A549 (cell line): Measurements from ENCODE around the gene CCN5. TPM values are rescaled to one million over a fixed set of nuclear protein-coding genes. Genes with fewer than 3 reads are reported as not detected.

Experiments
- ATAC-seq, 2 experiments: fragments of 200-7000 bp in 1 of 2; fragments of >200 bp in 1 of 2; cut with Nextera tagmentation in 1 of 2; cut with Tn5 transposase in 1 of 2; 3 replicates each; pipeline versions ENCODE4 v1.8.0 to v1.9.1; 2018 to 2020; ENCODE audit warnings: mild to moderate bottlenecking in 1 of 2, moderate library complexity in 1 of 2
- CTCF ChIA-PET: fragments of 300-600 bp; sonication (Branson Sonifier 250); formaldehyde crosslinking; extraction: SDS; loops from one replicate; lab custom pipeline; 2021; ENCODE audit warnings: antibody characterized with exemption, inconsistent platforms; lab: Yijun Ruan, JAX
- POLR2A ChIA-PET: fragments of 350-600 bp; formaldehyde crosslinking; extraction: SDS; loops from one replicate; lab custom pipeline; 2021; ENCODE audit warnings: antibody characterized with exemption, inconsistent platforms; lab: Yijun Ruan, JAX
- DNase-seq, 2 experiments: peaks; one replicate each; pipeline versions ENCODE4 v3.0.0 to v3.0.0-alpha.2; 2011 to 2016; ENCODE audit warnings: low read depth in 1 of 2, low spot score in 1 of 2
- FAIRE-seq: peaks from 2 replicates; lab custom pipeline; 2011; peaks lifted over from hg19 to GRCh38; lab: Jason Lieb, UNC
- H3K27ac ChIP-seq, 2 experiments: fragments of >200 bp; sonication (Bioruptor Twin); formaldehyde crosslinking; 3 replicates each; pipeline ENCODE4 v1.5.1; 2016 to 2017
- H3K4me1 ChIP-seq: fragments of >200 bp; sonication (Bioruptor Twin); formaldehyde crosslinking; 3 replicates; pipeline ENCODE4 v1.6.1; 2016
- H3K4me2 ChIP-seq: fragments of >200 bp; sonication (Bioruptor Twin); formaldehyde crosslinking; 3 replicates; pipeline ENCODE4 v1.6.1; 2016
- H3K4me3 ChIP-seq: fragments of >200 bp; sonication (Bioruptor Twin); formaldehyde crosslinking; 3 replicates; pipeline ENCODE4 v1.5.1; 2016
- H3K9me3 ChIP-seq: fragments of >200 bp; sonication (Bioruptor Twin); formaldehyde crosslinking; 3 replicates; pipeline ENCODE4 v1.6.1; 2016
- CBX2 ChIP-seq: fragments of 200-600 bp; sonication (generic); IDR thresholded peaks from 2 replicates; pipeline ENCODE4 v1.6.1; 2016; ENCODE audit warnings: low read depth, mild to moderate bottlenecking, borderline replicate concordance
- CEBPB ChIP-seq, 2 experiments: fragments of >200 bp in 1 of 2; sonication (Bioruptor Twin) in 1 of 2; formaldehyde crosslinking in 1 of 2; IDR thresholded peaks; 2 replicates each; pipeline ENCODE4 v1.6.1; 2012 to 2016
- EP300 ChIP-seq, 2 experiments: fragments of >200 bp; sonication (Bioruptor Twin); formaldehyde crosslinking; IDR thresholded peaks; 2 replicates in 1 of 2; 3 replicates in 1 of 2; pipeline ENCODE4 v1.6.1; 2016 to 2017
- ESRRA ChIP-seq: fragments of 150-350 bp; IDR thresholded peaks from 2 replicates; pipeline ENCODE4 v1.6.1; 2014; ENCODE audit warnings: mild to moderate bottlenecking, low read length, borderline replicate concordance
- FOSL2 ChIP-seq, 2 experiments: fragments of 450-650 bp in 1 of 2; fragments of >200 bp in 1 of 2; sonication (Bioruptor Twin) in 1 of 2; formaldehyde crosslinking; IDR thresholded peaks; 2 replicates each; pipeline versions ENCODE4 v1.5.0 to v1.6.1; 2016 to 2020; ENCODE audit warnings: mild to moderate bottlenecking in 1 of 2, moderate library complexity in 1 of 2
- FOXS1 ChIP-seq: fragments of 250-450 bp; sonication (Bioruptor Pico); IDR thresholded peaks from 2 replicates; pipeline ENCODE4 v1.5.0; 2020; ENCODE audit warnings: mild to moderate bottlenecking, moderate library complexity
- HDAC2 ChIP-seq: fragments of 200-600 bp; sonication (generic); IDR thresholded peaks from 2 replicates; pipeline ENCODE4 v1.6.1; 2016
- HOXA7 ChIP-seq: fragments of 250-450 bp; sonication (Bioruptor Pico); IDR thresholded peaks from 2 replicates; pipeline ENCODE4 v1.5.0; 2020; ENCODE audit warnings: mild to moderate bottlenecking, moderate library complexity
- KDM5A ChIP-seq: fragments of 200-600 bp; sonication (generic); IDR thresholded peaks from 2 replicates; pipeline ENCODE4 v1.6.1; 2016; ENCODE audit warnings: antibody characterized with exemption, mild to moderate bottlenecking
- MAFK ChIP-seq: fragments of 450-650 bp; IDR thresholded peaks from 2 replicates; pipeline ENCODE4 v1.6.1; 2014; ENCODE audit not compliant: partially characterized antibody
- MYC ChIP-seq: IDR thresholded peaks from 2 replicates; pipeline ENCODE4 v1.6.1; 2012; ENCODE audit warnings: mild to moderate bottlenecking, inconsistent platforms, low read length, improper control_type of control experiment, borderline replicate concordance
- NPAS2 ChIP-seq: fragments of 250-450 bp; sonication (Bioruptor Pico); IDR thresholded peaks from 2 replicates; pipeline ENCODE4 v1.8.0; 2022; ENCODE audit warnings: mild to moderate bottlenecking, moderate library complexity, borderline replicate concordance
- RARB ChIP-seq: fragments of 250-450 bp; sonication (Bioruptor Pico); IDR thresholded peaks from 2 replicates; pipeline ENCODE4 v1.8.0; 2021; ENCODE audit warnings: mild to moderate bottlenecking, moderate library complexity
- SREBF2 ChIP-seq: fragments of 450-650 bp; IDR thresholded peaks from 2 replicates; pipeline ENCODE4 v1.6.1; 2014; ENCODE audit warnings: mild to moderate bottlenecking, moderate library complexity
- ZFP36 ChIP-seq: fragments of 450-650 bp; IDR thresholded peaks from 2 replicates; pipeline ENCODE4 v1.6.1; 2014; ENCODE audit warnings: borderline replicate concordance; ENCODE audit not compliant: partially characterized antibody
- ZSCAN20 ChIP-seq: fragments of 250-450 bp; sonication (Bioruptor Pico); IDR thresholded peaks from 2 replicates; pipeline ENCODE4 v1.8.0; 2022; ENCODE audit warnings: mild to moderate bottlenecking, moderate library complexity
- WGBS: methylation state at CpG from one replicate; pipeline ENCODE4 v1.1.6; 2017; ENCODE audit errors: missing lambda C conversion rate; 5-methylcytosine and 5-hydroxymethylcytosine counted together
- polyA plus RNA-seq, 4 experiments: library from polyadenylated mRNA; depleted of rRNA in 3 of 4; stranded (reverse); fragments of >200 nt; fragmentation: RNase III in 1 of 4; extraction: RNeasy Plus Mini Kit Qiagen cat#74134 plus additional on column Dnase treatment in 1 of 4; gene quantifications; 2 replicates in 3 of 4; 3 replicates in 1 of 4; pipeline ENCODE4 v1.2.3, GENCODE V29; 2011 to 2017
- TF ChIP-seq, protein P1 (sequence below): fragments of 450-650 bp; IDR thresholded peaks from 2 replicates; pipeline ENCODE4 v1.6.1; 2014; ENCODE audit warnings: antibody characterized with exemption
- TF ChIP-seq, protein P2 (sequence below): IDR thresholded peaks from 2 replicates; pipeline ENCODE4 v1.6.1; 2012
- TF ChIP-seq, protein P3 (sequence below): fragments of 250-450 bp; sonication (Bioruptor Pico); IDR thresholded peaks from 2 replicates; pipeline ENCODE4 v1.5.0; 2021; ENCODE audit warnings: mild to moderate bottlenecking, moderate library complexity, borderline replicate concordance
- TF ChIP-seq, protein P4 (sequence below): fragments of >200 bp; sonication (Bioruptor Twin); formaldehyde crosslinking; IDR thresholded peaks from 3 replicates; pipeline ENCODE4 v1.6.1; 2016

CCN5 gene
- polyA plus RNA-seq, 2 of the 4 experiments (the other 2 are of a cell fraction), result 9.9 to 11.1 TPM

DNA sequence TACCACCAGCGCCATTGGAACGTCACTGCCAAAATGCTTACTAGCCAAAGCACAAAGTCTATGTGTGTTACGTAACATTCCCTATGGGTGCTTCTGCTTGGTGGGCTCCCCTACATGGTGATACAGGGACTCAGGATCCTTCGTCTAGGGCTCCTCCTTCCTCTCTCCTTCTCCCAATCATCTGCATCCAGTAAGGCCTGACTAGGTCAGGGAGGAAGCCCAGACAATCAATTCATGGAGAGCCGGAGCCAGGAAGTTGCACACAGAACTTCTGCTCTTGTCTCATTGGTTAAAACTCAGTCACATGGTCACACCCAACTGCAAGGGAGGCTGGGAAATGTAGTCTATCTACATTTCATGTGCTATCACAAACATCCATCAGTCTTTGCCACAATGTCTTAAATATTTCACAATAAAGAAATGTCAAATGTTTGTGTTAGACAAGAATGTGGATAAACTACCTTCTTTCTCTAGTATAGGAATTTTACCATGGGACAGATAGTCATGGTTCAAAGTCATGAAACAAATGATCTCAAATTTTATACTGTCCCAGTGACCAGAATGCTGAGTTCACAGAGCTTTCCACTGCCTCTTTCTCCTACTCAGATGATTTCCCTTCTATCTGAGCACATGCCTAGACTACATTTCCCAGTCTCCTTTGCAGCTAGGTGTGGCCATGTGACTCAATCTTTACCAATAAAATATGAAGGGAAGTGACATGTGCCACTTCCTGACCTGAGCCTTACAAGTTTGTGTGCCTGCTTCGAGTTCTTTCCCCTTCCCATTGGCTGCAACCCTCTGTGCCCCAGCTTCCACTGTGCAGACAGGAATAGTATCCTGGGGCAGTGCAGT is 21.2 kb downstream of the CCN5 start:
- FAIRE-seq (peak; percentile 13), DNase-seq (peak; percentile 86 to 97), ATAC-seq (peak; percentile 72 to 87)
- peak overlapping the region; percentile 50 for H3K4me2 ChIP-seq
- H3K4me3 ChIP-seq, result no peak overlapping the region
- TF ChIP-seq HDAC2, result no peak
- no peak for TF ChIP-seq FOSL2 (IDR thresholded peaks at IDR 0.05)
- TF ChIP-seq FOSL2 (CRISPR knock-in tag; IDR thresholded peaks at IDR 0.05), result peak; percentile 22; the same call in 1 of the 2 replicates
- peak; percentile 12 to 89; a peak in 3 of 4 replicates for TF ChIP-seq CEBPB (IDR thresholded peaks at IDR 0.05)
- TF ChIP-seq EP300 (IDR thresholded peaks at IDR 0.05), result no peak
- TF ChIP-seq, protein P1, sequence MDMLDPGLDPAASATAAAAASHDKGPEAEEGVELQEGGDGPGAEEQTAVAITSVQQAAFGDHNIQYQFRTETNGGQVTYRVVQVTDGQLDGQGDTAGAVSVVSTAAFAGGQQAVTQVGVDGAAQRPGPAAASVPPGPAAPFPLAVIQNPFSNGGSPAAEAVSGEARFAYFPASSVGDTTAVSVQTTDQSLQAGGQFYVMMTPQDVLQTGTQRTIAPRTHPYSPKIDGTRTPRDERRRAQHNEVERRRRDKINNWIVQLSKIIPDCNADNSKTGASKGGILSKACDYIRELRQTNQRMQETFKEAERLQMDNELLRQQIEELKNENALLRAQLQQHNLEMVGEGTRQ, result peak; percentile 85
- peak; percentile 36 for TF ChIP-seq MAFK
- 35% methylated on average over 6 of the region's 6 CpGs for WGBS
- H3K9me3 ChIP-seq, result no peaks in the 10 kb centered on the region
- CTCF ChIA-PET, result interaction anchor here (1.0 to 9.5 kb wide), 4 partner anchors 12 to 131 kb away, joined by 4 to 119 read pairs (median 18); no protein-coding TSS in a partner anchor
- peak overlapping the region; percentile 57 to 96 for H3K27ac ChIP-seq
- peaks cover 43% of the 10 kb centered on the region for H3K4me1 ChIP-seq
- POLR2A ChIA-PET, result no interaction called here

DNA sequence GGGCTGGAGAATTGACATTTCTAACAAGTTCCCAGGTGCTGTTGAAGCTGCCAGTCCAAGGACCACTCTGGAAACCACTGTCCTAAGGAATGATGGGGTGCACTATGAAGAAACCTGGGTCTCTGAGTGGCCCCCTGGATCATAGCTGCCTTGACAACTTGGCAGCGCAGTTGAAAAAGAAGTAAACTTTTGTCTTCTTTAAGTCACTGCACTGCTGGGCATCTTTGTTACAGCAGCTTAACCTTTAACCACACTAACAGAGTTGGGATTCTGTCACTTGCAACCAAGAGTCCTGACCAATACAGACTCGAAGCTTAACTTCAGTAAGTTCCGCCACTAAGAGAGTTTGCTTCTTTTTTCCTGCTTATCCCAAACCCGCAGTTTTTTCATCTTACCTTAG is 21.9 kb downstream of the CCN5 start:
- Histone ChIP-seq H3K27ac (peak overlapping the region in 1 of 2 experiments; percentile 31; a peak in 2 of 6 replicates), H3K9me3 (no peaks in the 10 kb centered on the region), H3K4me2 (no peak overlapping the region), H3K4me1 (peaks cover 36% of the 10 kb centered on the region), H3K4me3 (no peak overlapping the region)
- WGBS, result 93% methylated on average over 4 of the region's 4 CpGs
- ChIA-PET POLR2A (no interaction called here), CTCF (interaction anchor here (1.0 to 9.5 kb wide), 4 partner anchors 12 to 130 kb away, joined by 4 to 119 read pairs (median 18); no protein-coding TSS in a partner anchor)
- ATAC-seq (no peak), DNase-seq (no peak), FAIRE-seq (no peak)
- no peak for TF ChIP-seq SREBF2
- no peak for TF ChIP-seq RARB (CRISPR knock-in tag)
- no peak for TF ChIP-seq ESRRA
- TF ChIP-seq FOXS1 (CRISPR knock-in tag), result no peak
- TF ChIP-seq NPAS2 (CRISPR knock-in tag), result no peak
- no peak for TF ChIP-seq KDM5A
- TF ChIP-seq, protein P2, sequence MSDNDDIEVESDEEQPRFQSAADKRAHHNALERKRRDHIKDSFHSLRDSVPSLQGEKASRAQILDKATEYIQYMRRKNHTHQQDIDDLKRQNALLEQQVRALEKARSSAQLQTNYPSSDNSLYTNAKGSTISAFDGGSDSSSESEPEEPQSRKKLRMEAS, result no peak
- TF ChIP-seq, protein P3, sequence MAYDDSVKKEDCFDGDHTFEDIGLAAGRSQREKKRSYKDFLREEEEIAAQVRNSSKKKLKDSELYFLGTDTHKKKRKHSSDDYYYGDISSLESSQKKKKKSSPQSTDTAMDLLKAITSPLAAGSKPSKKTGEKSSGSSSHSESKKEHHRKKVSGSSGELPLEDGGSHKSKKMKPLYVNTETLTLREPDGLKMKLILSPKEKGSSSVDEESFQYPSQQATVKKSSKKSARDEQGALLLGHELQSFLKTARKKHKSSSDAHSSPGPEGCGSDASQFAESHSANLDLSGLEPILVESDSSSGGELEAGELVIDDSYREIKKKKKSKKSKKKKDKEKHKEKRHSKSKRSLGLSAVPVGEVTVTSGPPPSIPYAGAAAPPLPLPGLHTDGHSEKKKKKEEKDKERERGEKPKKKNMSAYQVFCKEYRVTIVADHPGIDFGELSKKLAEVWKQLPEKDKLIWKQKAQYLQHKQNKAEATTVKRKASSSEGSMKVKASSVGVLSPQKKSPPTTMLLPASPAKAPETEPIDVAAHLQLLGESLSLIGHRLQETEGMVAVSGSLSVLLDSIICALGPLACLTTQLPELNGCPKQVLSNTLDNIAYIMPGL (CRISPR knock-in tag), result no peak
- TF ChIP-seq, protein P1, result no peak

DNA sequence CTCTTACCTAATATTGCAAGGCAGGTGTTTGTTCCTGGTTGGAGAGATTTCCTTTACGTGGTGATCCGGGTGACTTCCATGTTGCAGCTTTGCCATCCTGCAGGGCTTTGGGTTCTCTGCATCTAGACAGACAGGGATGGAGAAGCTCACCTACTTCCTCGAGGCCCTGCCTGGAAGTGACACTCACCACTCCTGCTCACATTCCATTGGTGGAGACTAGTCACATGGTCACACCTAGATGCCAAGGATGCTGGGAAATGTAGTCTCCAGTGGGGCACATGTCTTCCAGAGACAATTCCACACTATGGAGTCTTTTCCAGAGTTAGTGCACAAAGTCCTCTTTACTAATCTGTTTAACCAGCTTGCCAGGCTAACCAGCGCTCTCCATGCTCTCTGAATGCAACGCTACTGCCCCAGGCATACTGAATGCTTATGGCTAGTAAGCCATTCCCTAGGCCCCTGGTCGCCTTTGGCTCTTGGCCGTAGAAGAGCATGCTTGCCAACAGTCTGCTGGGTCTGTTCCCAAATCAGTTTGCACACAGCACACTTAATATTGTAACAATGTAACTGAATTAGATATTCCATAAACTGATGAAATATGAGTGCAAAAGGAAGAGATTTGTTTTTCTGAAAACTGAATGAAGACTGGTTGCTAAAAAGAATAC is 23.8 kb downstream of the CCN5 start:
- Histone ChIP-seq H3K4me3 (no peak overlapping the region), H3K4me2 (peak overlapping the region; percentile 42), H3K9me3 (no peaks in the 10 kb centered on the region), H3K4me1 (peaks cover 21% of the 10 kb centered on the region), H3K27ac (0 out of 6 replicates have a peak overlapping the region, but pooled peaks of 1 of the 2 experiments have one; percentile 19)
- POLR2A ChIA-PET, result no interaction called here
- DNase-seq (peak; percentile 94 to 95), ATAC-seq (peak; percentile 71 to 85), FAIRE-seq (peak; percentile 73)
- 64% methylated on average over 7 of the region's 7 CpGs for WGBS
- CTCF ChIA-PET, result interaction anchor here (5.0 to 9.5 kb wide), 2 partner anchors 10 to 56 kb away, joined by 33 to 119 read pairs; no protein-coding TSS in a partner anchor
- TF ChIP-seq MAFK (no peak), HOXA7 (CRISPR knock-in tag) (no peak), FOSL2 (IDR thresholded peaks at IDR 0.05) (no peak), FOSL2 (CRISPR knock-in tag; IDR thresholded peaks at IDR 0.05) (no peak), MYC (no peak), CBX2 (no peak), ZSCAN20 (no peak), KDM5A (no peak), ZFP36 (no peak)
- TF ChIP-seq, protein P1, result peak; percentile 90
- TF ChIP-seq, protein P2, result peak; percentile 29; the same call in 1 of the 2 replicates
- TF ChIP-seq, protein P4, sequence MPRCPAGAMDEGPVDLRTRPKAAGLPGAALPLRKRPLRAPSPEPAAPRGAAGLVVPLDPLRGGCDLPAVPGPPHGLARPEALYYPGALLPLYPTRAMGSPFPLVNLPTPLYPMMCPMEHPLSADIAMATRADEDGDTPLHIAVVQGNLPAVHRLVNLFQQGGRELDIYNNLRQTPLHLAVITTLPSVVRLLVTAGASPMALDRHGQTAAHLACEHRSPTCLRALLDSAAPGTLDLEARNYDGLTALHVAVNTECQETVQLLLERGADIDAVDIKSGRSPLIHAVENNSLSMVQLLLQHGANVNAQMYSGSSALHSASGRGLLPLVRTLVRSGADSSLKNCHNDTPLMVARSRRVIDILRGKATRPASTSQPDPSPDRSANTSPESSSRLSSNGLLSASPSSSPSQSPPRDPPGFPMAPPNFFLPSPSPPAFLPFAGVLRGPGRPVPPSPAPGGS, result no peak
